ENCODE results near the gene TM9SF4.

The TM9SF4 gene, protein sequence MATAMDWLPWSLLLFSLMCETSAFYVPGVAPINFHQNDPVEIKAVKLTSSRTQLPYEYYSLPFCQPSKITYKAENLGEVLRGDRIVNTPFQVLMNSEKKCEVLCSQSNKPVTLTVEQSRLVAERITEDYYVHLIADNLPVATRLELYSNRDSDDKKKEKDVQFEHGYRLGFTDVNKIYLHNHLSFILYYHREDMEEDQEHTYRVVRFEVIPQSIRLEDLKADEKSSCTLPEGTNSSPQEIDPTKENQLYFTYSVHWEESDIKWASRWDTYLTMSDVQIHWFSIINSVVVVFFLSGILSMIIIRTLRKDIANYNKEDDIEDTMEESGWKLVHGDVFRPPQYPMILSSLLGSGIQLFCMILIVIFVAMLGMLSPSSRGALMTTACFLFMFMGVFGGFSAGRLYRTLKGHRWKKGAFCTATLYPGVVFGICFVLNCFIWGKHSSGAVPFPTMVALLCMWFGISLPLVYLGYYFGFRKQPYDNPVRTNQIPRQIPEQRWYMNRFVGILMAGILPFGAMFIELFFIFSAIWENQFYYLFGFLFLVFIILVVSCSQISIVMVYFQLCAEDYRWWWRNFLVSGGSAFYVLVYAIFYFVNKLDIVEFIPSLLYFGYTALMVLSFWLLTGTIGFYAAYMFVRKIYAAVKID

DNA sequence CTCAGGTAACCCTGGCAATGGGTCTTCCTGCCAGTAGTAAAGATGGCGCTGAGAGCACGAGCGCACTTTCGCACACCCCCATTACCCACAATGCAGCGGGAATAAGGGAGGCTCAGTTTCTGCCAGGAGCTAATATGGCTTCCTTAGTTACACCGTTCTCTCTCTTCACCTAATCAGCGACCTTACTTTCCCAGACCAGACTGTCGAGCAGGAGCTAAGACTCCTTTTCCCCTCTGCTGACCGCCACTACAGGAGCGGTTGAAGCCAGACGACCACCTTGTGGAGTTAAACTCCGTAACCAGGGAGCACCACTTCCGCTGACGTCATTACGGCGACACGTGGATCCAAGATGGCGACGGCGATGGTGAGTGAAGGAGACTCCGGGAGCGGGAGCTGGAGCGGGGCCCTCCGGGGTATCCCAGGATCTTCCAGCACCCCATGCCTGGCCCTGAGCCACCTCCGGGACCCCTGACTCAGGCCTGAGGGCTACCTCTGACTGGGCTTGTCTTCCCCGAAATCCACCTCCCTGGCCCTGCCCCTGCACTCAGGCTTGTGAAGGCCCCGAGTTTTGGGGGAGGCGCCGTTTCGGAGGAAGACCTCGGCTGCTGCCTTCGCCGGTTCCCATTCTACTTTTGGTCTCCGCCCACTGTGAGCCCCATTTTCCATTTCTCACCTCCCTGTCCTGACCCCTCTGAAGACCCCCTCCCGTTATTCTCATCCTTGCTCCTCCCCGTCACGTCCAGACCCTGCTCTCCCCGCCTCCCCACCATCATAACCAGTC lies at the start of gene TM9SF4:
TSS of gene TM9SF4 (plus strand) at position 323 of the 781 bp plus-strand sequence. CDS start at position 350, 27 bp downstream.
- FAIRE-seq: peak; percentile 39

- no peak for FAIRE-seq
Observed at GRCh38 chr20:32062776-32063170, 46.7 kb upstream of the TM9SF4 start.

GRCh38 chr20:32063695-32064094 lies 45.8 kb upstream of the TM9SF4 start:
- no peak for FAIRE-seq

- FAIRE-seq: no peak
Observed at GRCh38 chr20:32064667-32065066, 44.8 kb upstream of the TM9SF4 start.

DNA sequence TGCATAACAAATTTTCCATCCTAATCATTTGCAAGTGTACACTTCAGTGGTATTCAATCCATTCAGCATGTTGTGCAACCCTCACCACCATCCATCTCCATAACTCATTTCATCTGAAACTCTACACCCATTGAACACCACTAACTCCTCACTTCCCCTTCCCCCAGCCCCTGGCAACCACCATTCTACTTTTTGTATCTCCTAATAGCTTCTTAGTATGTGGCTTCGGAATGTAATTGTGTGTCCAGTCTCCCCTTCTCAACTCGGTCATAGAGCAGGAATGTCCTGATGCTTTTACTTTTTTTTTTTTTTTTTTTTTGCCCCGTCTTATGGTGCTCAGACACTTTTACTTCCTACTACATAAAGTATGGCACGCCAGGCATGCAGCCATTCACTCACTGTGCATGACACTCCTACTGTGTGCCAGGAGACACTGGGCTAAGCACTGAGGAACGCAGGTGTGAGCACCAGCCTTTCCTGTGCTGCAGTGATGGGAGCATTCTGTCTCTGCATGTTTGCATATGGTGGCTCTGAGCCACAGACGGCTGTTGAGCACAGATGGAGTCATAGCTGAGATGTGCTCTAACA lies 42.2 kb upstream of the TM9SF4 start:
- no peak for FAIRE-seq

GRCh38 chr20:32068174-32068573 lies 41.3 kb upstream of the TM9SF4 start:
- FAIRE-seq: no peak

GRCh38 chr20:32069711-32070110 lies 39.8 kb upstream of the TM9SF4 start:
- no peak for FAIRE-seq

DNA sequence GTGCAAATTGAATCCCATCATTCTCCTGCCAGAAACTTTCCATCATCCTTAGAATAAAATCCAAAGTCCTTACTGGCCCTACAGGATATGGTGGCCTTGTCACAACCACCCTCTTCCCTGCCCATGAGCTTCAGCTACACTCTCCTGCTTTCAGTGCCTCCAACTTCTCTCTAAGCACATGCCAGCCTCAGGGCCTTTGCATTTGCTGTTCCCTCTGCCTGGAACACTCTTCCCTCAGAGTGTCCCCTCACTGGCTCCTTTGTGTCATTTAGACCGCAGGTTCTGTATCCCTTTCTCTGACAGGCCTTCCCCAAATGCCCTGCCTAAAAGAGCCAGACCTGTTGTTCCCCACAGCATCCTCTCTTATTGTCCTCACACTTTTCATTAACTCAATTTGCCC lies 39.2 kb upstream of the TM9SF4 start:
- FAIRE-seq: no peak

DNA sequence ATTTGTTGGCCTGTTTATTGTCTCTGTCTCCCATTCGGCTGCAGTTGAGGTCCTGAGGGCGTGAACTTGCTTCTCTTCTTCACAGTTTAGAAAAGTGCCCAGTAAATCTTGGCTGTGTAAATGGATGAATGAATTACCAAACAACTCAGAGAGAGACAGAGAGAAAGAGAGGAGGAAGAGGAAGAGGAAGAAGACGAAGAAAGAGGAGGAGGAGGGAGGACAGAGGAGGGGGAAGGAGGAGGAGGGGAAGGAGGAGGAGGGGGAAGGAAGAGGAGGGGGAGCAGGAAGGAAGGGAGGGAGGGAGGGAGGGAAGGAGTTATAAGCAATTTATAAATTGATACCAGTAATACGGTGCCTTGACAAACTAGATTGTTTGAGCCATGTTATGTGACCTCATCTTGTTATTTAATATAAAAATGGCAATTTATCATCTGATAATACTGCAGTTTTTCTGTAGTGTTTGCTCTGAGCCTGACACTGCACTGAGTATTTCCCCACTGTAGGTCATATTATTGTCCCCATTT lies 38.8 kb upstream of the TM9SF4 start:
- FAIRE-seq: no peak

DNA sequence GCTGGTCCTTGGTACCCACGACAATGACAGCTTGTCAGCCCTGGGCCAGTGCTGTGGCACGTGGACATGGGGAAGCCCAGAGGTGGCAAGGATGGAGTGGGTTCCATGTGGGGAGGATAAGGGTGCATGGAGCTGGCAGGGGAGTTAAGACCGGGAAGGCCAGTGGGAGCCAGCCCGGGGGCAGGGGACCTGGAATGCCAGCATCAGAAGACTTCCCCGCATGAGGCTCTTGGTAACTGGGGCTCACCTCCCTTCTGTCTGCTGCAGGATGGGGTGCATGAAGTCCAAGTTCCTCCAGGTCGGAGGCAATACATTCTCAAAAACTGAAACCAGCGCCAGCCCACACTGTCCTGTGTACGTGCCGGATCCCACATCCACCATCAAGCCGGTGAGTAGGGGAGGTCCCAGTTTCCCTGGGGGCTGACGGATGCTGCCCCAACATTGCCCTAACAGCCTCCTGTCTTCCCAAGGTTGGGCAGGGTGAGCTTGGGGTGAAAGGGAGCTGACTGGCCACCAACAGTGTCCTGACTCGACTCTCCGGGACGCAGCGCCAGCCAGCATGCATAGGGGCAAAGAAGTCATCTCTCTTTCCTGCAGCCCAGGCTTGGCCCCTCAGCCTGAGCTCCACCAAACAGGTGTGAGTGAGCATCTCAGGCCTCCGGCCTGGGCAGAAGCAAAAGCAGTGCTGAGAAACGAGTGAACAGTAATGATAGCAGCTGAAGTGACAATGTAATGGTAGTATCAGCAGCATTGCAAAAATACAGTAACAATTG lies 37.9 kb upstream of the TM9SF4 start:
- FAIRE-seq: no peak

DNA sequence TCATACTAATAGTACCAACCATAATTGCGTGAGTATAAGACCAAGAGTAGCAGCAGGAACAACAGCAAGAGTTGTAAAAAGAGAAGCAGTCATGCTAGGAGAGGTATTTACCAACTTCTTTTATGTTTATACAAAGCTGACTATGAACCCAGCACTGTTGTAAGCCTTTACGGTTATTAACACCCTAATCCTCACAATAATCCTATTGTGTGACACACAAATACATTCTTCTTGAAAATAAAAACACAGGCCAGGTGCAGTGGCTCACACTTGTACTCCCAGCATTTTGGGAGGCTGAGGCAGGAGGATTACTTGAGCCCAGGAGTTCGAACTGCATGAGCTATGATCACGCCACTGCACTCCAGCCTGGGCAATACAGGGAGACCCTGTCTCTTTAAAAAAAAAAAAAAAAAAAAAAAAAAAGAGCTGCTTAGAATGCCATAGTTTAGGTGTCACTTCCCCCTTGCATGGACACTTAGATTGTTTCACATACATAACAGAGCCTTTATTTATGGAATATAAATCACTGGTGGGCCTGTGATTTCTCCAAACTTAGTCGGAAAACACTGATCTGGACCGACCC lies 37.3 kb upstream of the TM9SF4 start:
- no peak for FAIRE-seq

GRCh38 chr20:32075534-32075933 lies 34.0 kb upstream of the TM9SF4 start:
- no peak for FAIRE-seq

GRCh38 chr20:32077190-32077589 lies 32.3 kb upstream of the TM9SF4 start:
- FAIRE-seq: no peak

DNA sequence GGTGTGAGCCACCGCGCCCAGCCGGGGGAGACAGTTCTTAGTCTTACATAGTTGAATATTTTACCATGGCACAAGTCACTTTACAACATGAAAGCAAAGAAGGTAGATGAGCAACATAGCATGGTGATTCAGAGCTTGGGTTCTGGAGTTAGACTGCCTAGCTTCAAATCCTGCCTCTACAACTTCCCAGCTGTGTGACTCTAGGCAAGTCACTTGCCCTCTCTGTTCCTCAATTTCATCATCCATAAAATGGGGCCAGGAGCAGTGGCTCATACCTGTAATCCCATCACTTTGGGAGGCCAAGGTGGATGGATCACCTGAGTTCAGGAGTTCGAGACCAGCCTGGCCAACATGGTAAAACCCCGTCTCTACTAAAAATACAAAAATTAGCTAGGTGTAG lies 31.2 kb upstream of the TM9SF4 start:
- FAIRE-seq: no peak

DNA sequence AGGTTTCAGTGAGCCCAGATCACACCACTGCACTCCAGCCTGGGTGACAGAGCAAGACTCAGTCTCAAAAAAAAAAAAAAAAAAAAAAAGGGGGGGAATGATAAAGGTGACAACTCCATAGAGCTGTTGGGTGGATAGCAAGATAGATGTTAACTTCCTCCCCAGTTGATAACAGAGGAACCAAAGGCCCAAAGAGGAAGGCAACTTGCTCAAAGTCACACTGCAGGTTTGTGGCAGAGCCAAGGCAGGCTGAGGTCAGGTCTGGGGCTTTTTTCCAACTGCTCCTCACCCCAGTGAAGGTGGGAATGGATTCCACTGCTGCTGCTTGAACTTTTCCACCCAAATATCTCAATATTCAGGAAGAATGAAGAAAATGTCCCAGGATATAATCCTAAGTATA lies 30.7 kb upstream of the TM9SF4 start:
- no peak for FAIRE-seq

DNA sequence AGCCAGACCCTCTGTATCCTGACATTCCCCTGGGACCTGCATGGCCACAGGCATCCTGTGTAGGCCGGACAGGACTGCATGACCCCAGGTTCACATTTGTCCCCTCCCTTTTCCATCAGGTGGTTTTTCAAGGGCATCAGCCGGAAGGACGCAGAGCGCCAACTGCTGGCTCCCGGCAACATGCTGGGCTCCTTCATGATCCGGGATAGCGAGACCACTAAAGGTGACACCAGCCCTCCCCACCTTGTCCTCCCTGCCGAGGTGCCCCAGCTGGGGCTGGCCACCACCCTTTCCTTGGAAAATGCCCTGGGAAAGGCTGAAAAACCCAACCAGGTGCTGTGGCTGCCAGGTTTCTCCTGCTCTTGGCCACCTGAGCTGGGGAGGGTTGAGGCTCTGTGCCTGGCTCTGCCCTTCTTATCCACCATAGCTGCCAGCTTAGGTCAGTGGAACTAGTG lies 29.8 kb upstream of the TM9SF4 start:
- FAIRE-seq: no peak

- no peak for FAIRE-seq
Observed at GRCh38 chr20:32080783-32081182, 28.7 kb upstream of the TM9SF4 start.

DNA sequence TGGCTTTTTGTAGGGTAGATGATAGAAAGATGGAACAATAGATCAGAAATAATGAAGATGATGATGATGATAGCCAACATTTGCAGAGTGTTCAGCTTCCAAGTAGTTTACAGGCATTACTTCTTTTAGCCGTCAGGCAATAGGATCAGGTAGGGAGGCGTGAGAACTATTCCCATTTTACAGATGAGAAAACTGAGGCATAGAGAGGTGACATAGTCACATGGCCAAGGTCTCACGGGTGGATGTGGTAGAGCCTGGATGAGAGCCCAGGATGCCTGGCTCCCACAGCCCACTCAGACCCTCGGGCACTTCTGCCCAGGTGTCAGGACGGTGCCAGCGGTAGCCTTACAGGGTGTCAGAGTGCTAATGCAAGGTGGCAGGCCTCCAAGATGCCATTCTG lies 26.0 kb upstream of the TM9SF4 start:
- FAIRE-seq: no peak

DNA sequence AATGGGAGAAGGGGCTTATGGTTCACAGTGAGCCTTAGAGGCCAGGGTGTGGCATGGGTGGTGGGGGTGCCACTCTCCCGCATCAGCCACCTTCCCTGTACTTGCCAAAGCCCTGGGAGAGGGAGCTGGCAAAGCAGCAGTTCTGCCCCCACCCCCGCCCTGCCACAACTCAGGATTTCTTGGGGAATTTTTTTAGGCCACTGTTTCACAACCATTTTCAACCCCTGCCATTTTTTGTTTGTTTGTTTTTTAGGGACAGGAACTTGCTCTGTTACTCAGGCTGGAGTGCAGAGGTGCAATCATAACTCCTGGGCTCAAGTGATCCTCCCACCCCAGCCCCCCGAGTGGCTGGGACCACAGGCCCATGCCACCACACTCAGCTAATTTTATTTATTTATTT lies 22.4 kb upstream of the TM9SF4 start:
- no peak for FAIRE-seq

- no peak for FAIRE-seq
Observed at GRCh38 chr20:32088759-32089158, 20.8 kb upstream of the TM9SF4 start.

DNA sequence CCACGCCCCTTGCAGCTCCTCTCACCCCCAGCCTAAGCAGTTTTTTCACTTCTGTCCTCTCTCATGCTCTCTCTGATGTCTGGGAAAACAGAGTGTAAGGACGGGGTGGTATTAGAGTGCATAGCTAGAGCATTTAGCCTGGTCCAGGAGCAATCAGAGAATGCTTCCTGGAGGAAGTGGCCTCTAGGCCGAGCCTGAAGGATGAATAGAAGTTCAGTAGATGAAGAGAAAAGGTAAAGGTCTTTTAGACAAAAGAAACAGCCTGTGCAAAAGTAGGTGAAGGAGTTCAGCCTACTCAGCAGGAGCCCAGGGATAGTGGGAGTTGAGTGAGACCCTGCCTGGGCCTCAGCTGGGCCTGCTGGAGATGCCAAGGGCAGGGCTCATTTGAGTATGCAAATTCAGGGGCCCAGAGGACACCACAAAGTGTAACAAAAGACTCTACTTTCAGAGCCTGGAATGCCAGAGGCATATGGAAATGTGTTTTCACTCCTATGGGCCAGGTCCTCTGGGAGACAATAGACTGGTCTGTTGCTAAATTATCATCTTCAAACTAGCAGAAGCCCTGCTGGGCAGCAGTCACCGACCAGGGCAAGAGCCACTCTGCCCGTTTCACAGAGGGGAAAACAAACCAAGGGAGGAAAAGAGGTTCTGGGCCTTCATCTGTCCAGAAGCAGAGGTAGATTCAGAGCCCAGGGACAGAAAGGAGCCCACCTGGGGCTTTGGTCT lies 19.7 kb upstream of the TM9SF4 start:
- no peak for FAIRE-seq

Measured in endometrium (tissue), 2 donors.